ENCODE measurements around the gene KRT17. TPM values are rescaled to one million over a fixed set of nuclear protein-coding genes. Genes with fewer than 3 reads are reported as not detected.

Gene KRT17
- total RNA-seq, 1 experiment from 2014 or later: 1.9 TPM

DNA sequence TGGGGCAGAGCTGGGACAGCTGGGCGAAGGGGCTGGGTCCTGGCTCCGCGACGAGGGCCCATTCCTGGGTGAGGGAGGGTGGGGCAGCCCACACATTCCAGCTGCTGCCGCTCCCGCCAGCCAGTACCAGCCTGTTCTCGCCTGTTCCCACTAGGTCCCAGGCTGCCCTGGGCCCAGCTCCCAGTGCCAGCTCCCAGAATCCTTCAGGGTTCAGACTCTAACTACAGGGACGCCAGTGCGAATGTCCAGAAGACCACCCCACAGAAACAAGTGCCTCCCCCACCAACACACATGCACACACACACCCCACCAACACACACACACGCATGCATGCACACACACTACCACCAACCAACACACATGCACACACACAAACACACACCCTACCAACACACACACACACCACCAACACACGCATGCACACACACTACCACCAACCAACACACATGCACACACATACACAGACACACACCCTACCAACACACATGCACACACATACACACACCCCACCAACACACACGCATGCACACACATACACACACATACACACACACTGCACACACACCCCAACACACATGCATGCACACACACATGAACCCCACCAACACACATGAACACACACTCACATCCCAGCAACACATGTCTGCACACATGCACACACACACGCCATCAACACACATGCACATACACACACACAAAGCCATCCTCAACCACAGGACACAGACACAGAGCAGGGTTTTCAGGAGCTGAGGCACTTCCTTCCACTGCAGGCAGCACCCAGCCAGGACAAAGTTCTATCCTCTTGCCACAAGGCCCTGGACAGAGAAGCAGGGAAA lies 27.5 kb upstream of the KRT17 start:
- ATAC-seq: no peak
- Histone ChIP-seq H3K9me3 (ENCODE audit: control insufficient read depth, insufficient read depth, low read depth, low read length) (no peaks in the 10 kb centered on the region), H3K36me3 (ENCODE audit: control insufficient read depth, insufficient read depth, low read length) (no peaks in the 10 kb centered on the region), H3K4me3 (ENCODE audit: low read depth in 2 of 2, low read length in 2 of 2) (no peak overlapping the region), H3K27me3 (ENCODE audit: control insufficient read depth, insufficient read depth, low read length) (no peaks in the 10 kb centered on the region), H3K4me1 (ENCODE audit: control insufficient read depth, insufficient read depth, low read length) (peaks cover 27% of the 10 kb centered on the region), H3K27ac (ENCODE audit: low read length) (no peak overlapping the region)
- POLR2A ChIA-PET: no interaction called here
- BruUV-seq (replicated peaks): no TSS peak
- in situ Hi-C loops (cut with HindIII; ENCODE audit: low pct_unique_long_range_greater_than_20kb, low sequenced_read_pairs): no loop called here
- intact Hi-C loops (cut with micrococcal nuclease; ENCODE audit: unreplicated experiment): no loop called here
- CTCF ChIA-PET: interaction anchor here (0.7 to 5.9 kb wide), 6 partner anchors 11 to 866 kb away, joined by 3 to 106 read pairs (median 5); no protein-coding TSS in a partner anchor
- DNase-seq (ENCODE audit: low read depth, low spot score): no peak
- TF ChIP-seq, protein P1, sequence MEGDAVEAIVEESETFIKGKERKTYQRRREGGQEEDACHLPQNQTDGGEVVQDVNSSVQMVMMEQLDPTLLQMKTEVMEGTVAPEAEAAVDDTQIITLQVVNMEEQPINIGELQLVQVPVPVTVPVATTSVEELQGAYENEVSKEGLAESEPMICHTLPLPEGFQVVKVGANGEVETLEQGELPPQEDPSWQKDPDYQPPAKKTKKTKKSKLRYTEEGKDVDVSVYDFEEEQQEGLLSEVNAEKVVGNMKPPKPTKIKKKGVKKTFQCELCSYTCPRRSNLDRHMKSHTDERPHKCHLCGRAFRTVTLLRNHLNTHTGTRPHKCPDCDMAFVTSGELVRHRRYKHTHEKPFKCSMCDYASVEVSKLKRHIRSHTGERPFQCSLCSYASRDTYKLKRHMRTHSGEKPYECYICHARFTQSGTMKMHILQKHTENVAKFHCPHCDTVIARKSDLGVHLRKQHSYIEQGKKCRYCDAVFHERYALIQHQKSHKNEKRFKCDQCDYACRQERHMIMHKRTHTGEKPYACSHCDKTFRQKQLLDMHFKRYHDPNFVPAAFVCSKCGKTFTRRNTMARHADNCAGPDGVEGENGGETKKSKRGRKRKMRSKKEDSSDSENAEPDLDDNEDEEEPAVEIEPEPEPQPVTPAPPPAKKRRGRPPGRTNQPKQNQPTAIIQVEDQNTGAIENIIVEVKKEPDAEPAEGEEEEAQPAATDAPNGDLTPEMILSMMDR (IDR thresholded peaks at IDR 0.05): no peak
- TF ChIP-seq, protein P2, sequence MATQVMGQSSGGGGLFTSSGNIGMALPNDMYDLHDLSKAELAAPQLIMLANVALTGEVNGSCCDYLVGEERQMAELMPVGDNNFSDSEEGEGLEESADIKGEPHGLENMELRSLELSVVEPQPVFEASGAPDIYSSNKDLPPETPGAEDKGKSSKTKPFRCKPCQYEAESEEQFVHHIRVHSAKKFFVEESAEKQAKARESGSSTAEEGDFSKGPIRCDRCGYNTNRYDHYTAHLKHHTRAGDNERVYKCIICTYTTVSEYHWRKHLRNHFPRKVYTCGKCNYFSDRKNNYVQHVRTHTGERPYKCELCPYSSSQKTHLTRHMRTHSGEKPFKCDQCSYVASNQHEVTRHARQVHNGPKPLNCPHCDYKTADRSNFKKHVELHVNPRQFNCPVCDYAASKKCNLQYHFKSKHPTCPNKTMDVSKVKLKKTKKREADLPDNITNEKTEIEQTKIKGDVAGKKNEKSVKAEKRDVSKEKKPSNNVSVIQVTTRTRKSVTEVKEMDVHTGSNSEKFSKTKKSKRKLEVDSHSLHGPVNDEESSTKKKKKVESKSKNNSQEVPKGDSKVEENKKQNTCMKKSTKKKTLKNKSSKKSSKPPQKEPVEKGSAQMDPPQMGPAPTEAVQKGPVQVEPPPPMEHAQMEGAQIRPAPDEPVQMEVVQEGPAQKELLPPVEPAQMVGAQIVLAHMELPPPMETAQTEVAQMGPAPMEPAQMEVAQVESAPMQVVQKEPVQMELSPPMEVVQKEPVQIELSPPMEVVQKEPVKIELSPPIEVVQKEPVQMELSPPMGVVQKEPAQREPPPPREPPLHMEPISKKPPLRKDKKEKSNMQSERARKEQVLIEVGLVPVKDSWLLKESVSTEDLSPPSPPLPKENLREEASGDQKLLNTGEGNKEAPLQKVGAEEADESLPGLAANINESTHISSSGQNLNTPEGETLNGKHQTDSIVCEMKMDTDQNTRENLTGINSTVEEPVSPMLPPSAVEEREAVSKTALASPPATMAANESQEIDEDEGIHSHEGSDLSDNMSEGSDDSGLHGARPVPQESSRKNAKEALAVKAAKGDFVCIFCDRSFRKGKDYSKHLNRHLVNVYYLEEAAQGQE (IDR thresholded peaks at IDR 0.05; ENCODE audit: insufficient read depth in 1 of 2, low read depth in 2 of 2, low read length in 1 of 2): no peak
- no peak for TF ChIP-seq TCF7L2 (IDR thresholded peaks at IDR 0.05; ENCODE audit: low read depth, low read length)
- TF ChIP-seq SIN3A (IDR thresholded peaks at IDR 0.05; ENCODE audit: borderline replicate concordance, insufficient read depth, low read depth, low read length): no peak
- no peak for TF ChIP-seq POLR2AphosphoS5 (IDR thresholded peaks at IDR 0.05; ENCODE audit: low read depth, low read length)

DNA sequence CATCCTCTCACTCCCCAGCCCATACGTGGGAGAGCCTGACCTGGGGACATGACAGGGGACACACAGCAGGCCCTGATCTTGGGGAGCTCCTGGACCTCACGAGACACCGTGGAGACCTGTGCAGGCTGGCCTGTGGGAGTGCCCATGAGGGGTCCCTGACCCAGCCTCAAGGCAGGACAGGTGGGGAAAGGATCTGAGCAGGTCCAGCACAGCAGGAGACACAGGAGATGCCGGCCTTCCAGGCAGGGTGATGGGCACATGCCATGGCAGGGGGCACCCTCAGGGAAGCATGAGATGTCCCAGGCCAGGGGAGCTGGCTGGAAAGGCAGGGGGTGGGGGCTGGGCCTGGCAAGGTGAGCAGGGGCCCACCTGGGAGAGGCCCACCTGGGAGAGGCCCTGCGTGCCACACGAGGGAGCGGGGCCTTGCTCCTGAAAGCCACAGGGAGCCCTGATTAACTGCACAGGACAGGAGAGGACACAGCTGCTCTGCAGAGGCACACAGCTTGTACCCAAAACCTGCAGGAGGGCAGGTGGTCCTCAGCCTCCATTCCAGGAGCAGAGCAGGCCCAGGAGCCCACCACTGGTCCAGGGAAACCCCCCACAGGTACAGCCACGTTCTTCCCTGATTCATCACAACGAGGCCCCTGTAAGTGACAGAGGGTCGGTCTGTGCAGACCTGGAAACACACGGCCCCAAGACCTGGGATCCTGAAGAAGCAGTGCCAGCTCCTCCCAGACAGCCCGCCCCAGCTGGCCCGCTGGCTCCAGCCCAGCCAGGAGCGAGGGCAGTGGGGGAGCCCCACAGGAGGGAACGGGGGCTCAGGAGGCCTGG lies 26.6 kb upstream of the KRT17 start:
- ChIA-PET POLR2A (no interaction called here), CTCF (interaction anchor here (0.7 to 5.9 kb wide), 6 partner anchors 9 to 865 kb away, joined by 3 to 106 read pairs (median 4); no protein-coding TSS in a partner anchor)
- Histone ChIP-seq H3K9me3 (ENCODE audit: control insufficient read depth, insufficient read depth, low read depth, low read length) (no peaks in the 10 kb centered on the region), H3K36me3 (ENCODE audit: control insufficient read depth, insufficient read depth, low read length) (no peaks in the 10 kb centered on the region), H3K4me1 (ENCODE audit: control insufficient read depth, insufficient read depth, low read length) (peaks cover 26% of the 10 kb centered on the region), H3K4me3 (ENCODE audit: low read depth in 2 of 2, low read length in 2 of 2) (no peak overlapping the region), H3K27ac (ENCODE audit: low read length) (no peak overlapping the region), H3K27me3 (ENCODE audit: control insufficient read depth, insufficient read depth, low read length) (no peaks in the 10 kb centered on the region)
- no TSS peak for BruUV-seq (replicated peaks)
- intact Hi-C loops (cut with micrococcal nuclease; ENCODE audit: unreplicated experiment): no loop called here
- in situ Hi-C loops (cut with HindIII; ENCODE audit: low pct_unique_long_range_greater_than_20kb, low sequenced_read_pairs): no loop called here
- TF ChIP-seq TCF7L2 (IDR thresholded peaks at IDR 0.05; ENCODE audit: low read depth, low read length): no peak
- no peak for TF ChIP-seq SIN3A (IDR thresholded peaks at IDR 0.05; ENCODE audit: borderline replicate concordance, insufficient read depth, low read depth, low read length)
- no peak for TF ChIP-seq POLR2AphosphoS5 (IDR thresholded peaks at IDR 0.05; ENCODE audit: low read depth, low read length)
- TF ChIP-seq, protein P1 (IDR thresholded peaks at IDR 0.05): no peak
- TF ChIP-seq, protein P2 (IDR thresholded peaks at IDR 0.05; ENCODE audit: insufficient read depth in 1 of 2, low read depth in 2 of 2, low read length in 1 of 2): no peak
- DNase-seq (ENCODE audit: low read depth, low spot score) (no peak), ATAC-seq (no peak)

Measured in Panc1 (cell line).